Activated naive CD8-positive, alpha-beta T cell (primary cell): ENCODE measurements around the gene PACSIN3.

Source experiments
- H3K27ac Mint-ChIP-seq: one replicate; pipeline ENCODE4 v1.8.0; 2021; ENCODE audit warnings: mixed read lengths
- H3K27me3 Mint-ChIP-seq: one replicate; pipeline ENCODE4 v1.8.0; 2021; ENCODE audit warnings: mixed read lengths
- H3K36me3 Mint-ChIP-seq: one replicate; pipeline ENCODE4 v1.8.0; 2021; ENCODE audit warnings: mixed read lengths
- H3K4me1 Mint-ChIP-seq: one replicate; pipeline ENCODE4 v1.8.0; 2021; ENCODE audit warnings: low read depth, mixed read lengths
- H3K4me3 Mint-ChIP-seq: one replicate; pipeline ENCODE4 v1.8.0; 2021; ENCODE audit warnings: mild to moderate bottlenecking, mixed read lengths
- H3K9me3 Mint-ChIP-seq: one replicate; pipeline ENCODE4 v1.8.0; 2021; ENCODE audit warnings: low read depth, mixed read lengths

PACSIN3 gene

GRCh38 chr11:47156333-47156732, 29.9 kb downstream of the PACSIN3 start:
- Mint-ChIP-seq H3K27ac (no peak overlapping the region), H3K36me3 (no peaks in the 10 kb centered on the region), H3K27me3 (no peaks in the 10 kb centered on the region), H3K9me3 (no peaks in the 10 kb centered on the region), H3K4me1 (peaks cover 37% of the 10 kb centered on the region), H3K4me3 (no peak overlapping the region)

GRCh38 chr11:47155879-47156278, 30.4 kb downstream of the PACSIN3 start:
- no peak overlapping the region for H3K27ac Mint-ChIP-seq
- H3K36me3 Mint-ChIP-seq: no peaks in the 10 kb centered on the region
- H3K27me3 Mint-ChIP-seq: no peaks in the 10 kb centered on the region
- no peaks in the 10 kb centered on the region for H3K9me3 Mint-ChIP-seq
- no peak overlapping the region for H3K4me3 Mint-ChIP-seq
- peaks cover 35% of the 10 kb centered on the region for H3K4me1 Mint-ChIP-seq

GRCh38 chr11:47154616-47155570, 31.3 kb downstream of the PACSIN3 start:
- Mint-ChIP-seq H3K27me3 (no peaks in the 10 kb centered on the region), H3K4me3 (peak overlapping the region; percentile 85), H3K27ac (peak overlapping the region; percentile 93), H3K36me3 (no peaks in the 10 kb centered on the region), H3K4me1 (peaks cover 35% of the 10 kb centered on the region), H3K9me3 (no peaks in the 10 kb centered on the region)

- no peaks in the 10 kb centered on the region for H3K9me3 Mint-ChIP-seq
- H3K4me3 Mint-ChIP-seq: peak overlapping the region; percentile 64
- H3K27me3 Mint-ChIP-seq: no peaks in the 10 kb centered on the region
- peak overlapping the region; percentile 84 for H3K27ac Mint-ChIP-seq
- no peaks in the 10 kb centered on the region for H3K36me3 Mint-ChIP-seq
- H3K4me1 Mint-ChIP-seq: peaks cover 35% of the 10 kb centered on the region
Observed at GRCh38 chr11:47152953-47153950, 33.0 kb downstream of the PACSIN3 start.

GRCh38 chr11:47152126-47152952, 33.9 kb downstream of the PACSIN3 start:
- Mint-ChIP-seq H3K9me3 (no peaks in the 10 kb centered on the region), H3K27ac (peak overlapping the region; percentile 35), H3K36me3 (no peaks in the 10 kb centered on the region), H3K27me3 (no peaks in the 10 kb centered on the region), H3K4me3 (no peak overlapping the region), H3K4me1 (peaks cover 35% of the 10 kb centered on the region)

GRCh38 chr11:47149782-47150181, 36.5 kb downstream of the PACSIN3 start:
- Mint-ChIP-seq H3K36me3 (no peaks in the 10 kb centered on the region), H3K4me1 (peaks cover 23% of the 10 kb centered on the region), H3K27ac (no peak overlapping the region), H3K27me3 (no peaks in the 10 kb centered on the region), H3K9me3 (no peaks in the 10 kb centered on the region), H3K4me3 (no peak overlapping the region)

GRCh38 chr11:47148903-47149531, 37.2 kb downstream of the PACSIN3 start:
- Mint-ChIP-seq H3K27me3 (no peaks in the 10 kb centered on the region), H3K36me3 (no peaks in the 10 kb centered on the region), H3K9me3 (no peaks in the 10 kb centered on the region), H3K27ac (no peak overlapping the region), H3K4me1 (peaks cover 16% of the 10 kb centered on the region), H3K4me3 (no peak overlapping the region)

- no peaks in the 10 kb centered on the region for H3K9me3 Mint-ChIP-seq
- no peaks in the 10 kb centered on the region for H3K36me3 Mint-ChIP-seq
Observed at GRCh38 chr11:47148270-47148669, 38.0 kb downstream of the PACSIN3 start.

GRCh38 chr11:47147681-47148080, 38.6 kb downstream of the PACSIN3 start:
- Mint-ChIP-seq H3K36me3 (no peaks in the 10 kb centered on the region), H3K9me3 (no peaks in the 10 kb centered on the region), H3K27me3 (no peaks in the 10 kb centered on the region), H3K4me1 (peaks cover 6% of the 10 kb centered on the region), H3K27ac (no peak overlapping the region), H3K4me3 (no peak overlapping the region)

More at GRCh38 chr11:47148270-47148669, 38.0 kb downstream of the PACSIN3 start:
- peaks cover 10% of the 10 kb centered on the region for H3K4me1 Mint-ChIP-seq
- no peaks in the 10 kb centered on the region for H3K27me3 Mint-ChIP-seq
- no peak overlapping the region for H3K4me3 Mint-ChIP-seq
- H3K27ac Mint-ChIP-seq: no peak overlapping the region

- no peaks in the 10 kb centered on the region for H3K9me3 Mint-ChIP-seq
- no peak overlapping the region for H3K27ac Mint-ChIP-seq
- no peaks in the 10 kb centered on the region for H3K36me3 Mint-ChIP-seq
- H3K27me3 Mint-ChIP-seq: no peaks in the 10 kb centered on the region
- peaks cover 3% of the 10 kb centered on the region for H3K4me1 Mint-ChIP-seq
- no peak overlapping the region for H3K4me3 Mint-ChIP-seq
Observed at GRCh38 chr11:47147250-47147649, 39.0 kb downstream of the PACSIN3 start.

- H3K4me1 Mint-ChIP-seq: no peaks in the 10 kb centered on the region
Observed at GRCh38 chr11:47144541-47144940, 41.7 kb downstream of the PACSIN3 start.

GRCh38 chr11:47143322-47143721, 42.9 kb downstream of the PACSIN3 start:
- Mint-ChIP-seq H3K36me3 (peaks cover 4% of the 10 kb centered on the region), H3K27ac (no peak overlapping the region)

More at GRCh38 chr11:47144541-47144940, 41.7 kb downstream of the PACSIN3 start:
- Mint-ChIP-seq H3K9me3 (no peaks in the 10 kb centered on the region), H3K36me3 (no peaks in the 10 kb centered on the region), H3K27ac (no peak overlapping the region), H3K4me3 (no peak overlapping the region), H3K27me3 (no peaks in the 10 kb centered on the region)

GRCh38 chr11:47139878-47140277, 46.4 kb downstream of the PACSIN3 start:
- Mint-ChIP-seq H3K27me3 (no peaks in the 10 kb centered on the region), H3K27ac (no peak overlapping the region), H3K9me3 (no peaks in the 10 kb centered on the region), H3K4me1 (no peaks in the 10 kb centered on the region), H3K4me3 (no peak overlapping the region), H3K36me3 (peaks cover 13% of the 10 kb centered on the region)

More at GRCh38 chr11:47143322-47143721, 42.9 kb downstream of the PACSIN3 start:
- H3K4me3 Mint-ChIP-seq: no peak overlapping the region
- no peaks in the 10 kb centered on the region for H3K9me3 Mint-ChIP-seq
- H3K4me1 Mint-ChIP-seq: no peaks in the 10 kb centered on the region
- no peaks in the 10 kb centered on the region for H3K27me3 Mint-ChIP-seq

- Mint-ChIP-seq H3K36me3 (peaks cover 13% of the 10 kb centered on the region), H3K27ac (no peak overlapping the region), H3K4me1 (no peaks in the 10 kb centered on the region), H3K27me3 (no peaks in the 10 kb centered on the region), H3K9me3 (no peaks in the 10 kb centered on the region), H3K4me3 (no peak overlapping the region)
Observed at GRCh38 chr11:47137476-47137875, 48.8 kb downstream of the PACSIN3 start.
